IPS-11a (cell line): Measurements from ENCODE around the gene NBAS.
A peak's percentile ranks its signal among the peaks of the same experiment; 100 is the strongest.

Experiments used
- H3K4me3 ChIP-seq: one replicate; pipeline ENCODE4 v1.5.1; 2013; ENCODE audit warnings: low read depth, low read length, control low read depth

The NBAS gene

GRCh38 chr2:15591692-15592463 is 30.7 kb upstream of the NBAS start, which contains the start of gene DDX1:
Gene DDX1, plus strand, starts transcription at chr2:15591868. Its CDS starts 66 bp downstream, at chr2:15591934.
- H3K4me3 ChIP-seq, result peak within 1 kb of the TSS; percentile 92

GRCh38 chr2:15591373-15591691 is 30.2 kb upstream of the NBAS start:
- peak overlapping the region; percentile 92 for H3K4me3 ChIP-seq

GRCh38 chr2:15588329-15588919 is 27.3 kb upstream of the NBAS start:
- H3K4me3 ChIP-seq, result no peak overlapping the region

- no peak overlapping the region for H3K4me3 ChIP-seq
Measured at GRCh38 chr2:15584767-15585469, 23.8 kb upstream of the NBAS start.

- H3K4me3 ChIP-seq, result no peak overlapping the region
Measured at GRCh38 chr2:15584316-15584715, 23.2 kb upstream of the NBAS start.

GRCh38 chr2:15583826-15584225 is 22.7 kb upstream of the NBAS start:
- H3K4me3 ChIP-seq, result no peak overlapping the region

- H3K4me3 ChIP-seq, result no peak overlapping the region
Measured at GRCh38 chr2:15582710-15583357, 21.7 kb upstream of the NBAS start.

- H3K4me3 ChIP-seq, result no peak overlapping the region
Measured at GRCh38 chr2:15580451-15580850, 19.3 kb upstream of the NBAS start.

- H3K4me3 ChIP-seq, result no peak overlapping the region
Measured at GRCh38 chr2:15579641-15580040, 18.5 kb upstream of the NBAS start.

GRCh38 chr2:15577071-15577735 is 16.1 kb upstream of the NBAS start:
- H3K4me3 ChIP-seq, result no peak overlapping the region

- H3K4me3 ChIP-seq, result no peak overlapping the region
Measured at GRCh38 chr2:15571729-15572128, 10.6 kb upstream of the NBAS start.

- H3K4me3 ChIP-seq, result no peak overlapping the region
Measured at GRCh38 chr2:15570104-15570503, 9.0 kb upstream of the NBAS start.

GRCh38 chr2:15568874-15569273 is 7.7 kb upstream of the NBAS start:
- no peak overlapping the region for H3K4me3 ChIP-seq

- H3K4me3 ChIP-seq, result no peak overlapping the region
Measured at GRCh38 chr2:15566912-15567311, 5.8 kb upstream of the NBAS start.

GRCh38 chr2:15565994-15566671 is 5.0 kb upstream of the NBAS start:
- no peak overlapping the region for H3K4me3 ChIP-seq

- no peak overlapping the region for H3K4me3 ChIP-seq
Measured at GRCh38 chr2:15565392-15565791, 4.3 kb upstream of the NBAS start.

GRCh38 chr2:15563227-15564100 is 2.3 kb upstream of the NBAS start:
- H3K4me3 ChIP-seq, result no peak overlapping the region

- H3K4me3 ChIP-seq, result no peak overlapping the region
Measured at GRCh38 chr2:15562354-15563031, 1.4 kb upstream of the NBAS start.
